ENCODE measurements around the gene PADI2.

The PADI2 gene

DNA sequence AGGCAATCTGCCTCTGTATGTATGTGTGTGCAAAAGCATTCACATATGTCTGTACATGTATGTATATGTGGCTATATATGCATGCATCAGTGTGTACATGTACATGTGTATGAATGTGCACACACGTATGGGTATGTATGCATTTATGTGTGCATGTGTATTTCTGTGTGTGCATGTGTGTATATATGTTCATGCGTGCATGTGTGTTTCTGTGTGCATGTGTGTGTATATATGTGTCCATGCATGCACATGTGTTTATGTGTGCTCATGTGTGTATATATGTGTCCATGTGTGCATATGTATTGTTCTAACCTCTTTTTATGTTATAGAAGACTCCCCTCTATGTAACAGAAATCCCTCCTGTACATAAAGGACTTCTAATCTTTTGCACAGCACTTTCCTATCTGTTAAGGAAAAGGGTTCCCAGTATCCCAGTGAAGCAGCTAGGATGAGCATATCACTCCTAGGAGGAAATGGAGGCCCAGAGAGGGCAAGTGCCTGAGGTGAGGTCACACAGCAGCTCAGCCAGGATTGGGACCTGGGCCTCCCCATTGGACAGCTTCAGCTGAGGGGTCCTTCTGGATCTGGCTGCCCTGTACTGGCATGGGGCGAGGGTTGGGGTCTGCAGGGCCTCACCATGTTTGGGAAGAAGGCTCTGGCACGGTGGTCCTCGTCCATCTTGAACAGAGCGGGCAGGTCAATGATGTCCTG is 49.6 kb downstream of the PADI2 start:
- Histone ChIP-seq H3K27ac (no peak overlapping the region), H3K4me3 (IDR thresholded peaks at IDR 0.05; ENCODE audit: insufficient read depth, low read depth, low read length) (no peak overlapping the region), H3K27me3 (ENCODE audit: insufficient read depth, low read depth) (peaks cover 49% of the 10 kb centered on the region; the same call in 1 of the 2 replicates), H3K9ac (no peak overlapping the region), H3K4me1 (ENCODE audit: low read depth, poor library complexity, severe bottlenecking) (no peaks in the 10 kb centered on the region), H3K36me3 (ENCODE audit: insufficient read depth) (no peaks in the 10 kb centered on the region), H3K4me2 (no peak overlapping the region), H3K79me2 (ENCODE audit: insufficient read depth, low read depth) (no peaks in the 10 kb centered on the region), H4K20me1 (ENCODE audit: insufficient read depth) (no peaks in the 10 kb centered on the region), H2AFZ (ENCODE audit: low read depth) (no peak overlapping the region)
- TF ChIP-seq, protein P1, sequence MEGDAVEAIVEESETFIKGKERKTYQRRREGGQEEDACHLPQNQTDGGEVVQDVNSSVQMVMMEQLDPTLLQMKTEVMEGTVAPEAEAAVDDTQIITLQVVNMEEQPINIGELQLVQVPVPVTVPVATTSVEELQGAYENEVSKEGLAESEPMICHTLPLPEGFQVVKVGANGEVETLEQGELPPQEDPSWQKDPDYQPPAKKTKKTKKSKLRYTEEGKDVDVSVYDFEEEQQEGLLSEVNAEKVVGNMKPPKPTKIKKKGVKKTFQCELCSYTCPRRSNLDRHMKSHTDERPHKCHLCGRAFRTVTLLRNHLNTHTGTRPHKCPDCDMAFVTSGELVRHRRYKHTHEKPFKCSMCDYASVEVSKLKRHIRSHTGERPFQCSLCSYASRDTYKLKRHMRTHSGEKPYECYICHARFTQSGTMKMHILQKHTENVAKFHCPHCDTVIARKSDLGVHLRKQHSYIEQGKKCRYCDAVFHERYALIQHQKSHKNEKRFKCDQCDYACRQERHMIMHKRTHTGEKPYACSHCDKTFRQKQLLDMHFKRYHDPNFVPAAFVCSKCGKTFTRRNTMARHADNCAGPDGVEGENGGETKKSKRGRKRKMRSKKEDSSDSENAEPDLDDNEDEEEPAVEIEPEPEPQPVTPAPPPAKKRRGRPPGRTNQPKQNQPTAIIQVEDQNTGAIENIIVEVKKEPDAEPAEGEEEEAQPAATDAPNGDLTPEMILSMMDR (conservative IDR thresholded peaks at IDR 0.05; ENCODE audit: low read depth, low read length) = no peak

DNA sequence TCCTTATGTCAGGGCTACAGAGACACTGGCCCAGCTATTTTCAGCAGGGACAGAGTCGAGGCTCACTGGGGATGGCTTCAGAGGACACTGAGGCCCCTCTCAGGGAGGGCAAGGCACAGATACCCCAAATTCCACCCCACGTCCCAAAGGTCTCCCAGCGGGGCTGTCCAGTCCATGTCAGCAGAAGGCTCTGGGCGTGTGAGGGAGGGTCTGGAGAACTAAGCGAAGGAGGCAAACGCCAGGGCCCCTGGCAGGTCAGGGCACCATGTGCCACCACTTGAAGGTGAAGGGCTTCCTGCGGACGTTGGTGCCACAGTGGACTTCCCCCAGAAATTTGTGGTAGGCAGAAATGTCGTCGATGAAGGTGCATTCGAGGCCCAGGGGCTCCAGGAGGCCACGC is 50.5 kb downstream of the PADI2 start:
- TF ChIP-seq, protein P1 (conservative IDR thresholded peaks at IDR 0.05; ENCODE audit: low read depth, low read length) = no peak
- Histone ChIP-seq H3K27me3 (ENCODE audit: insufficient read depth, low read depth) (peaks cover 49% of the 10 kb centered on the region; the same call in 1 of the 2 replicates), H3K79me2 (ENCODE audit: insufficient read depth, low read depth) (no peaks in the 10 kb centered on the region), H3K4me1 (ENCODE audit: low read depth, poor library complexity, severe bottlenecking) (no peaks in the 10 kb centered on the region), H3K27ac (no peak overlapping the region), H2AFZ (ENCODE audit: low read depth) (no peak overlapping the region), H3K4me3 (IDR thresholded peaks at IDR 0.05; ENCODE audit: insufficient read depth, low read depth, low read length) (no peak overlapping the region), H4K20me1 (ENCODE audit: insufficient read depth) (no peaks in the 10 kb centered on the region), H3K4me2 (no peak overlapping the region), H3K9ac (no peak overlapping the region), H3K36me3 (ENCODE audit: insufficient read depth) (no peaks in the 10 kb centered on the region)

DNA sequence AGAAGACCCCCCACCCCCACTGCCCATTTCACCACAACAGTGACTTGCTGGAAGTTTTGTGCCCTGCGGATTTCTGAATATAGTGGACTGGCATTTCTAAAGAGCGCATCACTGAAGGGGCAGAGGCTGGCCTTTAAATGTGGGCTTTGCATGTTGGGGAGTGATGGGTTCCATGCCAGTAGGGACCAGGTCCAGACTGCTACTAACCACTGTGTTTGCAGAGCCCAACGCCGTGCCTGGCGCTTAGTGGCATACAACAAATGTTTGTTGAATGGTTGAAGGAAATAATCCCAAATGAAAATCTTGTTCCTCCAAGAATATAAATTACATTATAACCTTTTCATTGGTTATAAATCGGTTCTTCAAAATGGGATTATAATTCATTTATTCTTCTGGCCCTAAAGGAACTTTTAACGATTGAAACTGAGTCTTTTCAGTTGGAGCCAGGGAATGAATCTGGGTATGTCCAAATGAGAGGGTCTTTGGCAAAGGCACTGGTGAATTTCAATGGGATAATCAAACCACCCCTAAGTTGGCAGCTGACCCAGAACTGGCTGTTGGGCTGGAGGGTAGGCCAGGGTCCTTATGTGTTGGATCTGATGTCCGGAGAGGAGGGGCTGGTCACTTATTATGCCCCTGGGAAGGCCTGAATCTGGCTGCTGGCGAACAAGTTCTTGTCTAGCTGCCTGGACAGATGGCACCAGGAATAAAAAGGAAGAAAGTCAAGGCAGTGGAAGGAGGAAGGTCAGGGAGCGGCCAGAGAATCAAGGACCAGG is 51.6 kb downstream of the PADI2 start:
- no peaks in the 10 kb centered on the region for H3K79me2 ChIP-seq (ENCODE audit: insufficient read depth, low read depth)
- H3K9ac ChIP-seq = no peak overlapping the region
- no peak overlapping the region for H3K27ac ChIP-seq
- no peaks in the 10 kb centered on the region for H4K20me1 ChIP-seq (ENCODE audit: insufficient read depth)
- no peak overlapping the region for H3K4me3 ChIP-seq (IDR thresholded peaks at IDR 0.05; ENCODE audit: insufficient read depth, low read depth, low read length)
- H2AFZ ChIP-seq (ENCODE audit: low read depth) = no peak overlapping the region
- no peaks in the 10 kb centered on the region for H3K4me1 ChIP-seq (ENCODE audit: low read depth, poor library complexity, severe bottlenecking)
- no peak overlapping the region for H3K4me2 ChIP-seq
- TF ChIP-seq, protein P1 (conservative IDR thresholded peaks at IDR 0.05; ENCODE audit: low read depth, low read length) = no peak
- peaks cover 52% of the 10 kb centered on the region; the same call in 1 of the 2 replicates for H3K27me3 ChIP-seq (ENCODE audit: insufficient read depth, low read depth)
- no peaks in the 10 kb centered on the region for H3K36me3 ChIP-seq (ENCODE audit: insufficient read depth)

DNA sequence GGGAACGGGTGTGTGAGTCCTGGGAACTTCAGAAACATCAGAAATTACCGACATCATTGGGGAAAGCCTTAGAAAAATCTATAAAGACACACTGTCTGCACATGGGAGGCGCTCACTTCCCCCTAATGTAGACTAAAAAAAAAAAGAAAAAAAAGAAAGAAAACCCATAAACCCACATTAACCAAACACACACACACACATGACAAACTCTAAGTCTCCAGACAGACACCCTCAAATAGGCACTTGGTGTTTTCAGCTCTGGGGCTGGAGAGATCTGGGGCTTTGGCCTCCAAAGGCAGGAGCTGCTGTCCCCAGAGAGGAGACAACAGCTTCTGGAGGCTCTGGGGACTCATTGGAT is 52.2 kb downstream of the PADI2 start:
- Histone ChIP-seq H3K4me2 (no peak overlapping the region), H3K36me3 (ENCODE audit: insufficient read depth) (no peaks in the 10 kb centered on the region), H4K20me1 (ENCODE audit: insufficient read depth) (no peaks in the 10 kb centered on the region), H3K4me3 (IDR thresholded peaks at IDR 0.05; ENCODE audit: insufficient read depth, low read depth, low read length) (no peak overlapping the region), H3K9ac (no peak overlapping the region), H2AFZ (ENCODE audit: low read depth) (no peak overlapping the region), H3K79me2 (ENCODE audit: insufficient read depth, low read depth) (no peaks in the 10 kb centered on the region), H3K27me3 (ENCODE audit: insufficient read depth, low read depth) (peaks cover 51% of the 10 kb centered on the region; the same call in 1 of the 2 replicates), H3K4me1 (ENCODE audit: low read depth, poor library complexity, severe bottlenecking) (no peaks in the 10 kb centered on the region), H3K27ac (no peak overlapping the region)
- TF ChIP-seq, protein P1 (conservative IDR thresholded peaks at IDR 0.05; ENCODE audit: low read depth, low read length) = no peak

All from KMS-11 (cell line).